Mucosa of stomach (tissue), 1 donor: ENCODE results near the gene RECQL5.

Experiments used
- H3K27me3 ChIP-seq: one replicate; pipeline ENCODE4 v1.7.0; 2013; ENCODE audit warnings: mild to moderate bottlenecking, low read length; ENCODE audit not compliant: control insufficient read depth, insufficient read depth
- H3K36me3 ChIP-seq: one replicate; pipeline ENCODE4 v1.7.0; 2013; ENCODE audit warnings: low read length; ENCODE audit not compliant: control insufficient read depth, insufficient read depth
- H3K4me1 ChIP-seq: one replicate; pipeline ENCODE4 v1.7.0; 2013; ENCODE audit warnings: mild to moderate bottlenecking, low read length; ENCODE audit not compliant: control insufficient read depth, insufficient read depth
- H3K4me3 ChIP-seq: one replicate; pipeline ENCODE4 v1.7.0; 2013; ENCODE audit warnings: low read length
- H3K9ac ChIP-seq: one replicate; pipeline ENCODE4 v1.7.0; 2013; ENCODE audit warnings: mild to moderate bottlenecking, low read length, moderate library complexity
- H3K9me3 ChIP-seq: one replicate; pipeline ENCODE4 v1.7.0; 2013; ENCODE audit warnings: mild to moderate bottlenecking, low read length, moderate library complexity; ENCODE audit not compliant: control insufficient read depth
- donor health status: Pancreatic carcinoma.

RECQL5 gene

GRCh38 chr17:75628425-75628824 lies 38.5 kb downstream of the RECQL5 start:
- Histone ChIP-seq H3K9me3 (no peaks in the 10 kb centered on the region), H3K4me1 (peaks cover 11% of the 10 kb centered on the region), H3K36me3 (peaks cover 21% of the 10 kb centered on the region), H3K9ac (no peak overlapping the region), H3K4me3 (no peak overlapping the region), H3K27me3 (no peaks in the 10 kb centered on the region)

- peaks cover 21% of the 10 kb centered on the region for H3K36me3 ChIP-seq
- no peak overlapping the region for H3K4me3 ChIP-seq
Observed at GRCh38 chr17:75627094-75627493, 39.9 kb downstream of the RECQL5 start.

GRCh38 chr17:75626496-75627038 lies 40.4 kb downstream of the RECQL5 start:
- H3K27me3 ChIP-seq, result no peaks in the 10 kb centered on the region
- H3K4me1 ChIP-seq, result no peaks in the 10 kb centered on the region
- H3K9me3 ChIP-seq, result no peaks in the 10 kb centered on the region
- H3K4me3 ChIP-seq, result no peak overlapping the region
- H3K9ac ChIP-seq, result no peak overlapping the region
- peaks cover 21% of the 10 kb centered on the region for H3K36me3 ChIP-seq

More at GRCh38 chr17:75627094-75627493, 39.9 kb downstream of the RECQL5 start:
- Histone ChIP-seq H3K27me3 (no peaks in the 10 kb centered on the region), H3K9ac (no peak overlapping the region), H3K4me1 (no peaks in the 10 kb centered on the region), H3K9me3 (no peaks in the 10 kb centered on the region)

GRCh38 chr17:75625813-75626486 lies 41.0 kb downstream of the RECQL5 start:
- Histone ChIP-seq H3K27me3 (no peaks in the 10 kb centered on the region), H3K36me3 (peaks cover 21% of the 10 kb centered on the region), H3K4me1 (no peaks in the 10 kb centered on the region), H3K9me3 (no peaks in the 10 kb centered on the region), H3K4me3 (no peak overlapping the region), H3K9ac (no peak overlapping the region)

- no peaks in the 10 kb centered on the region for H3K27me3 ChIP-seq
- no peak overlapping the region for H3K9ac ChIP-seq
- H3K9me3 ChIP-seq, result no peaks in the 10 kb centered on the region
- H3K4me3 ChIP-seq, result no peak overlapping the region
- H3K36me3 ChIP-seq, result peaks cover 14% of the 10 kb centered on the region
- no peaks in the 10 kb centered on the region for H3K4me1 ChIP-seq
Observed at GRCh38 chr17:75624714-75625345, 42.1 kb downstream of the RECQL5 start.

DNA sequence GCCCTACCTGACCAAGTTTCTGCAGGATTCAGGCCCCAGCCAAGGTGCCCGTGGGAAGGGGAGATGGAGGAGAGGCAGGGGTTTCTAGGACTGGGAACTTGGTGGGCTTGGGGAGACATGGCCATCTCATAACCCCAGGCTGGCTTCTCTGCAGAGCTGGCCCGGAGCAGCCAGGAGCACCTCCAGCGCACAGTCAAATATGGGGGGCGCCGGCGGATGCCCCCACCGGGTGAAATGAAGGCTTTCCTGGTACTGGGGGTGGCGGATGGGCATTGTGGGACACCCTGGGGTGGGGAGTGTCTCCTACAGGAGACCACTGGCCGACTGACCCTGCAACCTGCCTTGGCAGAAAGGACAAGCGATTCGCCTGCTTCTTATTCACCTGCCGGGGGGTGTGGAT lies 42.9 kb downstream of the RECQL5 start:
- no peaks in the 10 kb centered on the region for H3K9me3 ChIP-seq
- H3K27me3 ChIP-seq, result no peaks in the 10 kb centered on the region
- no peak overlapping the region for H3K4me3 ChIP-seq
- H3K4me1 ChIP-seq, result no peaks in the 10 kb centered on the region
- H3K36me3 ChIP-seq, result peaks cover 10% of the 10 kb centered on the region
- H3K9ac ChIP-seq, result no peak overlapping the region

DNA sequence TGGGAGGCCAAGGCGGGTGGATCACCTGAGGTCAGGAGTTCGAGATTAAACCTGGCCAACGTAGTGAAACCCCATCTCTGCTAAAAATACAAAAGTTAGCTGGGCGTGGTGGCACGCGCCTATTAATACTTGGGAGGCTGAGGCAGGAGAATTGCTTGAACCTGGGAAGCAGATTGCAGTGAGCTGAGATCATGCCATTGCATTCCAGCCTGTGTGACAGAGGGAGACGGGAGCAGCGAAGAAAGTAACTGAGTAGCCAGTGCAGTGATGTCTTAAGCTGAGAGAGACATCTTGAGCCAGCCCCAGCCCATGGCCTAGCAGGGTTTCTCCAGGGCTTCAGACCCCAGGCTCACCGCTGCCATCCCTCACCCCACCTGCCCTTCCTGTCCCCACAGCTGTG lies 43.6 kb downstream of the RECQL5 start:
- Histone ChIP-seq H3K4me3 (no peak overlapping the region), H3K4me1 (no peaks in the 10 kb centered on the region), H3K9ac (no peak overlapping the region), H3K36me3 (peaks cover 10% of the 10 kb centered on the region), H3K27me3 (no peaks in the 10 kb centered on the region), H3K9me3 (no peaks in the 10 kb centered on the region)

GRCh38 chr17:75622771-75623273 lies 44.1 kb downstream of the RECQL5 start:
- no peaks in the 10 kb centered on the region for H3K4me1 ChIP-seq
- peaks cover 10% of the 10 kb centered on the region for H3K36me3 ChIP-seq
- H3K27me3 ChIP-seq, result no peaks in the 10 kb centered on the region
- no peak overlapping the region for H3K9ac ChIP-seq
- no peak overlapping the region for H3K4me3 ChIP-seq
- no peaks in the 10 kb centered on the region for H3K9me3 ChIP-seq

GRCh38 chr17:75622076-75622475 lies 44.9 kb downstream of the RECQL5 start:
- Histone ChIP-seq H3K9me3 (no peaks in the 10 kb centered on the region), H3K27me3 (no peaks in the 10 kb centered on the region), H3K36me3 (peaks cover 8% of the 10 kb centered on the region), H3K9ac (no peak overlapping the region), H3K4me1 (no peaks in the 10 kb centered on the region), H3K4me3 (no peak overlapping the region)

DNA sequence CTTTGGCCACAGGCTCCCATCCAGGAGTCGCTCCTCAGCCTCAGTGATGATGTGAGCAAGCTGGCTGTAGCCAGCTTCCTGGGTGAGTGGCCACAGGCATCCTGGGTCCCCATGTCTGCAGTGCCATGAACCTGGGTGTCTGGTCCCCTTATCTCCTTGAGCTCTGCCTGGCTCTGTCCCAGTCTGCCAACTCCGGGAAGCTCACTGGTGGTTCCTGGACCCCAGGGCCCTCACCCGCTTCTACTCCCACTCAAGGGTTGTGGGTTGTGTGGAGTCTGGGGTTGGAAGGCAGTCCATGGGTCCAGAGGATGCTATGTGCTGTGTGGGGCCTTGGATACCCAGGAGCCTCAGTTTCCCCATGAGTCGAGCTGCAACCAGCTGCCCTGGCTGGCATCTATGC lies 45.5 kb downstream of the RECQL5 start:
- H3K36me3 ChIP-seq, result peaks cover 3% of the 10 kb centered on the region
- no peaks in the 10 kb centered on the region for H3K9me3 ChIP-seq
- no peaks in the 10 kb centered on the region for H3K27me3 ChIP-seq
- no peaks in the 10 kb centered on the region for H3K4me1 ChIP-seq
- no peak overlapping the region for H3K4me3 ChIP-seq
- no peak overlapping the region for H3K9ac ChIP-seq

GRCh38 chr17:75619506-75620431 lies 47.2 kb downstream of the RECQL5 start:
- Histone ChIP-seq H3K9me3 (no peaks in the 10 kb centered on the region), H3K9ac (no peak overlapping the region), H3K36me3 (no peaks in the 10 kb centered on the region), H3K4me1 (no peaks in the 10 kb centered on the region), H3K4me3 (no peak overlapping the region), H3K27me3 (no peaks in the 10 kb centered on the region)
